ACC112 (cell line): Measurements from ENCODE around the gene PDGFD.

ENCODE experiments used
- H2AFZ ChIP-seq: fragments of 200-600 bp; sonication (generic); one replicate; pipeline ENCODE4 v1.6.0; 2017; ENCODE audit warnings: antibody characterized with exemption, low read length; ENCODE audit not compliant: unreplicated experiment
- H3K27ac ChIP-seq: fragments of 200-600 bp; sonication (generic); 2 replicates; pipeline ENCODE4 v1.5.1; 2014; ENCODE audit warnings: low read depth, mild to moderate bottlenecking, antibody characterized with exemption, low read length, moderate library complexity
- H3K27me3 ChIP-seq: fragments of 200-600 bp; sonication (generic); 2 replicates; pipeline ENCODE4 v1.6.1; 2014; ENCODE audit warnings: mild to moderate bottlenecking, antibody characterized with exemption, low read length, moderate library complexity, mixed read lengths; ENCODE audit not compliant: insufficient read depth
- H3K36me3 ChIP-seq: fragments of 200-600 bp; sonication (generic); 2 replicates; pipeline ENCODE4 v1.6.1; 2016; ENCODE audit warnings: mild to moderate bottlenecking, antibody characterized with exemption, low read length, moderate library complexity, mixed read lengths; ENCODE audit not compliant: insufficient read depth
- H3K4me1 ChIP-seq: fragments of 200-600 bp; sonication (generic); one replicate; pipeline ENCODE4 v1.6.1; 2016; ENCODE audit warnings: low read length, mixed read lengths; ENCODE audit not compliant: insufficient read depth, unreplicated experiment, control insufficient read depth
- H3K4me3 ChIP-seq: fragments of 200-600 bp; sonication (generic); 2 replicates; pipeline ENCODE4 v1.5.1; 2014; ENCODE audit warnings: mild to moderate bottlenecking, low read depth, low read length
- H3K79me2 ChIP-seq: fragments of 200-600 bp; sonication (generic); one replicate; pipeline ENCODE4 v1.6.0; 2016; ENCODE audit warnings: low read length; ENCODE audit not compliant: control insufficient read depth, unreplicated experiment, insufficient read depth

PDGFD gene

DNA sequence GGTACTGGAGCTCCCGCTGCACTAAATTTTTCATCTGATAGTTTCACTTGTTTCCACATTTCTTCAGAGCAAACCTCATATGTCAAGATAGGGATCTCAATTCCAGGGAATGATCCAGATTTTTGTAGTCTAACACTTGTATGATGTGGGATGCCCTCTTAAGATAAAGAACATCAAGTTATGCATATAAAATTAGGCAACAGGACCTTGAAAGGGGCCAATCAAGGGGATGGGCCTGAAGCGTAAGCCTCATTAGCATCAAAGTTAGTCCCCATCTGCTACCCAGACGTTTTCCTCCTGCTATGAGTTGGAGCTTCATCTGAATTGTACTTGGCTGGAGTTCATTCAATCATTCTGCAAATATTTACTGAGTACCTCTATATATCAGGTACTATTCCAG lies 17.5 kb downstream of the PDGFD start:
- H2AFZ ChIP-seq: no peak overlapping the region
- no peaks in the 10 kb centered on the region for H3K36me3 ChIP-seq
- no peaks in the 10 kb centered on the region for H3K27me3 ChIP-seq
- no peaks in the 10 kb centered on the region for H3K79me2 ChIP-seq
- no peak overlapping the region for H3K4me3 ChIP-seq
- peaks cover 7% of the 10 kb centered on the region for H3K4me1 ChIP-seq
- H3K27ac ChIP-seq: no peak overlapping the region

DNA sequence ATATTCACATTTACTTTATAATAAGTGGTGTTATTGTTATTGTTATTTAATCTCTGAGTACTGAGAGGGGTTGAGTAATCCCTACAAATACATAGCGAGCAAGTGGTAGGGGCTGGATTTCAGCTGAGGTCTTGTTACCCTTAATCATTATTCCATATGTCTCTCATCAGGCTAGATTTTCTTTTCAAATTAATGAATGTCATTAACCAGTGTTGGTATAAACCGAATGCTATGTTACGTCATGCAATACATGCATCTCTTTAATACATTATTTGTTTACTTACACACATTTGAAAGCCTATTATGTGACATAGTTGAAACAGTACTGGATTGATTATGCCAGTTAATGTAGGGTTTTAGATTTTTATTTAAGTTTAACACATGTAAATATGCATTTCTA lies 18.9 kb downstream of the PDGFD start:
- Histone ChIP-seq H3K4me3 (no peak overlapping the region), H3K27me3 (no peaks in the 10 kb centered on the region), H3K36me3 (no peaks in the 10 kb centered on the region), H2AFZ (no peak overlapping the region), H3K79me2 (no peaks in the 10 kb centered on the region), H3K27ac (no peak overlapping the region), H3K4me1 (peaks cover 7% of the 10 kb centered on the region)

DNA sequence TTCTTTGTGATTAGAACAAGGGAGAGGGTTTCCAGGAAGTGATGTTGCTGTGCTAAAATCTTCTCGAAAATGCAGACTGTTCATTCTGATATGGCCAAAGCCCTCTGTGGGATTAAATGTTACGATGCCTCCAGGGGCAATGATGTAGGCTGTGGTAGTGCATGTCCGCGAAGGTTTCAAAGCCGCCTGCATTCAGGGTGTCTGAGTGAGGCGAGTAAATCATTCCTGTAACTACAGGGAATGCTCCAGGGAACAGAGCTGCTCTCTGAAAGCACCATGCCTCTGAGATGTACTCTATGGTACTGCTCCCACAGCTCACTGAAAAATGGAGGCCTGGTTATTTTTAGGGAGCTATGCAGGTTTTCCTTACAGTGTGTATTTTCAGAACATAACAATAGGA lies 21.2 kb downstream of the PDGFD start:
- Histone ChIP-seq H3K4me1 (peaks cover under 1% of the 10 kb centered on the region), H3K36me3 (no peaks in the 10 kb centered on the region), H3K27me3 (no peaks in the 10 kb centered on the region), H2AFZ (no peak overlapping the region), H3K27ac (no peak overlapping the region), H3K79me2 (no peaks in the 10 kb centered on the region), H3K4me3 (no peak overlapping the region)

DNA sequence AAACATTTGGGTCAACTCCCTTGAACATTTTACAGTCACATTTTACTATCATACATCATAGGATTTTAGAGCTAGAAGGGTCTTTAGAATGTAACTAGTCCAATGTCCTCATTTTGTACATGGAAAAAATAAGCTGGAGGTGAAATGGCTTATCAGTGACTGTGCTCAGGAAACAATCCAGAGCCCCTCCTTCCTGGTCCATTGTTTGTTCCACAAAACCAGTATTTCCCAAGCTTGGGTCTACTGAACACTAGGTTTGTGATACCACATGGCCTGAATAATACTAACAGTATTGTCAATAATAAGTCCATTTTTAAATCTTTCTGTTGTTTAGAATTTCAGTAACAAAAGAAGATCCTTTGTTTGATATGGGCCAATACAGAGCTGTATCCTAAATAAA lies 27.1 kb downstream of the PDGFD start:
- Histone ChIP-seq H3K4me3 (no peak overlapping the region), H3K4me1 (peaks cover 12% of the 10 kb centered on the region), H3K27ac (no peak overlapping the region), H2AFZ (no peak overlapping the region), H3K36me3 (no peaks in the 10 kb centered on the region), H3K79me2 (no peaks in the 10 kb centered on the region), H3K27me3 (no peaks in the 10 kb centered on the region)

DNA sequence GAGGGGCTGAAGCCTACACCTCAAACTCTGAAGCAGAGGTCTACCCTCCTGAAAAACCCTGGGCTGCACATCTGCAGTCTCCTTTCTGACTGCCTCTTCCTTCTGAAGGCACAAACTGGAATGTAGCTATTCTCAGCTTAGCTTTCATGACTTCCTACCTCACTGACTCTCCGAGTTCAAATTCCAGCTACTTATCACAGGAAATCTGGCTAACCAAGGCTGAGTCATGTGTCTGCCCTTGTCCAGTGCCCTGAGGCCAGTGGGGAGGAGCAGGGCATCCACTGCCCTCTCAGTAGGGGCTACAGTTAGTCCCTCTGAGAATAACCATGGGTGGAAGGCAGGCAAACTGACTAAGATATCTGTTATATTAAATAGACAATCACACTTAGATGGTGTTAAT lies 29.2 kb downstream of the PDGFD start:
- Histone ChIP-seq H3K79me2 (no peaks in the 10 kb centered on the region), H3K36me3 (no peaks in the 10 kb centered on the region)

DNA sequence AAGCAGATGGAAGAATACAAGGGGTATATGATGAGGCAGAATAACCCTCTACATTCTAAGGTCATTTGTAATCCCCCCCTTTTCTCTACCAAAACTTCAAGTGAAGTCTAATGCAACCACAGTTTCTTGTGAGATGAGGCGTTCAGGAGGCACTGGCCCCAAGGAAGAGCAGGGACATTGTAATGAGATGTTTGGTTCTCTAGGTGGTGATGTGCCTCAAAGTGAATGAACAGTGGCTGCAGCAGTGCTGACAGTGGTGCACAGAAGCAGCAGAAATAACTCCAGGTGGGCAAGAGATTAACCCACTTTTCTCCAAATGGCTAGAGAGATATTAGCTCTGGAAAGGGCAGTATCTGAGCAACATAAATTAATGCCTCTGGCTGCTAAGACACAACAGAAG lies 33.8 kb downstream of the PDGFD start:
- Histone ChIP-seq H3K27ac (no peak overlapping the region), H3K36me3 (no peaks in the 10 kb centered on the region)

More for the DNA sequence above, 29.2 kb downstream of the PDGFD start:
- Histone ChIP-seq H3K27ac (no peak overlapping the region), H3K27me3 (no peaks in the 10 kb centered on the region), H3K4me1 (peaks cover 12% of the 10 kb centered on the region), H3K4me3 (no peak overlapping the region), H2AFZ (no peak overlapping the region)

GRCh38 chr11:104129145-104129544 lies 34.8 kb downstream of the PDGFD start:
- no peaks in the 10 kb centered on the region for H3K27me3 ChIP-seq
- no peaks in the 10 kb centered on the region for H3K79me2 ChIP-seq
- no peak overlapping the region for H3K4me3 ChIP-seq
- peaks cover 9% of the 10 kb centered on the region for H3K4me1 ChIP-seq
- no peaks in the 10 kb centered on the region for H3K36me3 ChIP-seq
- H2AFZ ChIP-seq: no peak overlapping the region
- H3K27ac ChIP-seq: no peak overlapping the region

More for the DNA sequence above, 33.8 kb downstream of the PDGFD start:
- H2AFZ ChIP-seq: no peak overlapping the region
- H3K27me3 ChIP-seq: no peaks in the 10 kb centered on the region
- peaks cover 16% of the 10 kb centered on the region for H3K4me1 ChIP-seq
- no peak overlapping the region for H3K4me3 ChIP-seq
- no peaks in the 10 kb centered on the region for H3K79me2 ChIP-seq

GRCh38 chr11:104127828-104128227 lies 36.1 kb downstream of the PDGFD start:
- Histone ChIP-seq H3K79me2 (no peaks in the 10 kb centered on the region), H3K27ac (no peak overlapping the region), H3K27me3 (no peaks in the 10 kb centered on the region), H2AFZ (no peak overlapping the region), H3K4me3 (no peak overlapping the region), H3K36me3 (no peaks in the 10 kb centered on the region), H3K4me1 (peaks cover 5% of the 10 kb centered on the region)

- no peaks in the 10 kb centered on the region for H3K79me2 ChIP-seq
- no peak overlapping the region for H2AFZ ChIP-seq
- H3K27ac ChIP-seq: no peak overlapping the region
- no peak overlapping the region for H3K4me3 ChIP-seq
- no peaks in the 10 kb centered on the region for H3K36me3 ChIP-seq
- H3K4me1 ChIP-seq: peaks cover 5% of the 10 kb centered on the region
- no peaks in the 10 kb centered on the region for H3K27me3 ChIP-seq
These were observed 37.5 kb downstream of the PDGFD start for GRCh38 chr11:104126464-104126863.

DNA sequence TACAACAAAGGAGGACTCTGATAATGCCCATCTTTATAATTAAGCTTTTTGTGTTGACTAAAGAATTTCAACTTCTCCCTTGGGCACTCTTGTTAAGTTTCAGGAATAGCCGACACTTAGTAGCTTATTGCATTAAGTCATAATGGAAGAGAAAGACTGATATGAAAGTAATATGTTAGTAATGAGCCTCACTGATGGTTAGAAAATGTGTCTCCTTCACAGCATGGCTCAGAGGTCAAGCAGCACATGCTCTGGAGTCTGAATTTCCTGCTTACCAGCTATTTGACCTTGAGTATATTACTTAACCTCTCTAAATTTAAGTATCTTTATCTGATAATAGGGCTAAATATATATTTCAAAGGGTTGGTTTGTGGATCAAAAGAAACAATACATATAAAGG lies 39.0 kb downstream of the PDGFD start:
- Histone ChIP-seq H3K4me3 (no peak overlapping the region), H2AFZ (no peak overlapping the region), H3K27ac (no peak overlapping the region), H3K79me2 (no peaks in the 10 kb centered on the region), H3K4me1 (peaks cover 5% of the 10 kb centered on the region), H3K27me3 (no peaks in the 10 kb centered on the region), H3K36me3 (no peaks in the 10 kb centered on the region)

- H3K27me3 ChIP-seq: no peaks in the 10 kb centered on the region
- no peak overlapping the region for H2AFZ ChIP-seq
- no peak overlapping the region for H3K27ac ChIP-seq
- H3K4me1 ChIP-seq: peaks cover 5% of the 10 kb centered on the region
- no peaks in the 10 kb centered on the region for H3K36me3 ChIP-seq
- no peaks in the 10 kb centered on the region for H3K79me2 ChIP-seq
- no peak overlapping the region for H3K4me3 ChIP-seq
These were observed 41.1 kb downstream of the PDGFD start for GRCh38 chr11:104122836-104123235.
